Prostate gland (tissue), 2 donors: ENCODE results near the gene LYPLA2.
A peak's percentile ranks its signal among the peaks of the same experiment; 100 is the strongest.

Experiments
- POLR2A ChIP-seq: fragments of 450-650 bp; IDR thresholded peaks from one replicate; pipeline ENCODE4 v1.6.1; 2016; ENCODE audit warnings: antibody characterized with exemption, mild to moderate bottlenecking
- POLR2AphosphoS5 ChIP-seq: sonication (generic); formaldehyde crosslinking; IDR thresholded peaks from one replicate; pipeline ENCODE4 v1.6.1; 2017; ENCODE audit warnings: antibody characterized with exemption
- TF ChIP-seq, protein P1 (sequence below), 4 experiments: fragments of 200-600 bp in 2 of 4; fragments of 450-650 bp in 2 of 4; sonication (generic) in 2 of 4; IDR thresholded peaks; 1 replicate in 3 of 4; 2 replicates in 1 of 4; pipeline ENCODE4 v1.5.1; 2016 to 2019; ENCODE audit warnings: antibody characterized with exemption in 4 of 4, mild to moderate bottlenecking in 2 of 4, moderate library complexity in 2 of 4

DNA sequence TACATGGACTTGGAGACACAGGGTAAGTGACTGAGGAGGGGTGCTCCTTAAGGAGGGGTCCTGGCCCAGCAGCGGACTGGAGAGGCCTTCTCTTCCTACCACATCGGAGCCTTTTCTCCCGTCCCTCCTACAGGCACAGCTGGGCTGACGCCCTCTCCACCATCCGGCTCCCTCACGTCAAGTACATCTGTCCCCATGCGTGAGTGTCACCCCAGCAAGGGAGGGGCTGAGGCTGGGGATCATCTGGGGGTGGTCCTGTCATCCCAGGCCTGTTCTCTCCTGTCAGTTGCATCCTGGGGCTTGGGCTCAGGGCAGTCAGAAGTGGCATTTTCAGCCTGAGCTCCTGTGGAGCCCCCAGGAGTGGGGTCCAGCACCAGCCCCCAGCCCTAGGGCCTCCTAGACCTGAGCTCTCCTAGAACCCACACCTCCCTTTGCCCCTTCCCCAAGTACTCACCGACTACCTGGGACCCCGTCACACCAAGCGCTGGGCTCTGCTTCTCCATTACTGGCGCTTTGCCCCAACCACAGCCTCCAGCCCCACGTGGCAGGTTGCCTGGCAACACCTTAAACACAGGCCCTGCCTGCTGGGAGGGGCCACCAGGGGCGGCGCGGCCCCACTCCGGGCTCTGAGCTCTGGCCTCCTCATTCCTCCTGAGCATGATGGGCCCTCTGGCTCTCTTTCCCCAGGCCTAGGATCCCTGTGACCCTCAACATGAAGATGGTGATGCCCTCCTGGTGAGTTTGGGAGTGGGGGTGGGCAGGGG is 2.3 kb downstream of the LYPLA2 start:
- TF ChIP-seq, protein P1, sequence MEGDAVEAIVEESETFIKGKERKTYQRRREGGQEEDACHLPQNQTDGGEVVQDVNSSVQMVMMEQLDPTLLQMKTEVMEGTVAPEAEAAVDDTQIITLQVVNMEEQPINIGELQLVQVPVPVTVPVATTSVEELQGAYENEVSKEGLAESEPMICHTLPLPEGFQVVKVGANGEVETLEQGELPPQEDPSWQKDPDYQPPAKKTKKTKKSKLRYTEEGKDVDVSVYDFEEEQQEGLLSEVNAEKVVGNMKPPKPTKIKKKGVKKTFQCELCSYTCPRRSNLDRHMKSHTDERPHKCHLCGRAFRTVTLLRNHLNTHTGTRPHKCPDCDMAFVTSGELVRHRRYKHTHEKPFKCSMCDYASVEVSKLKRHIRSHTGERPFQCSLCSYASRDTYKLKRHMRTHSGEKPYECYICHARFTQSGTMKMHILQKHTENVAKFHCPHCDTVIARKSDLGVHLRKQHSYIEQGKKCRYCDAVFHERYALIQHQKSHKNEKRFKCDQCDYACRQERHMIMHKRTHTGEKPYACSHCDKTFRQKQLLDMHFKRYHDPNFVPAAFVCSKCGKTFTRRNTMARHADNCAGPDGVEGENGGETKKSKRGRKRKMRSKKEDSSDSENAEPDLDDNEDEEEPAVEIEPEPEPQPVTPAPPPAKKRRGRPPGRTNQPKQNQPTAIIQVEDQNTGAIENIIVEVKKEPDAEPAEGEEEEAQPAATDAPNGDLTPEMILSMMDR (IDR thresholded peaks at IDR 0.05): no peak
- TF ChIP-seq POLR2A: no peak
- TF ChIP-seq POLR2AphosphoS5: peak; percentile 18
